GM19238 (cell line): ENCODE data around the gene ADGRL2.

ENCODE experiments used
- DNase-seq: peaks from one replicate; pipeline ENCODE4 v3.0.0; 2011; ENCODE audit warnings: low spot score; ENCODE audit not compliant: insufficient read length

ADGRL2 gene

DNA sequence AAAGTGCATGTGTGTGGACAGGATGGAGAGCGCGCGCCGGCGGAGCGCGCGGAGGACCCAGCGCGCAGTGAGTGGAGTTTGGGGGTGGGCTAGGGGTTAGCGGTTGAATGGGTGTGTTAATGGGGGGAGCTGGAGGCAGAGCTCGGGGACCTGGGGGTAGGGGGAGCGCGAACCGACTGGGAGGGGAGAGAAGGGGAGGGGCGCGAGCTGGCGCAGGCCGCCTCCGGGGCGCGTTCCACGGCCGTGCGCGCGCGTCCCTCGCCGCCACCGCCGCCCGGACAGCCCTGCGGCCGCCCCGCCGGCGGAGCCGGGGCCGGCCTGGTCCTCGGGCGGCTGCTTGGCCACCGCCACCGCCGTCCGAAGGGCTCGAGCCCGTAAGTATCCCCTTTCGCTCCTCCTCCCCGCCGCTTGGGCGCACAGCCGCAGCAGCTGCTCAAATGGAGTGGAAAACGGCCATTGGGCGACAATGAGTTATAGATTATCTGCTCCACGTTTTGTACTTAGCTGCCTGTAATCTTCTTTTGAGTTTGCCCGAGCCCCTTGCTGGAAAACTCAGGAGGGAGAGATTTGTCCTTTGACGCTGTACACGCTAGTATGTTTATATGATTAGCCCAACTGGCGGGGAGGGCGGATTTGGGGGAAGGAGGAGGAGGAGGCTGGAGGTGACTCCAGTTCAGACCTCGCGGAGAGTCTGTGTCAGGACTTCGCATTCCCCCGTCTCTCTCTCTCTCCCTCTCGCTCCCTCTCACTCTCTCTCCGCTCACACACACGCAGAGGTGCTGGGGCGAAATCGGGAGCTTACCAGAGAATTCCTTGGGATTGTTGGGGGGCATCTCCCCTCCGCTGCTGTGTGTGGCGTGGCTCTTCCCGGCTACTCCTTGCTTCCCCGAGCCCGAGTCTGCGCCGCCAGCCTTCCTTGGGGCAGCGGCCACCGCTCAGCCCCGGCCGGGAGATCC lies at the start of gene ADGRL2:
Gene ADGRL2, plus strand, starts transcription at position 240 of the 956 bp plus-strand sequence. CDS start 36,051 bp downstream, outside the sequence.
- peak; percentile 2 for DNase-seq

- no peak for DNase-seq
Measured at GRCh38 chr1:81752840-81753239, 47.9 kb upstream of the ADGRL2 start.

GRCh38 chr1:81754424-81754823 lies 46.3 kb upstream of the ADGRL2 start:
- no peak for DNase-seq

GRCh38 chr1:81756872-81757271 lies 43.9 kb upstream of the ADGRL2 start:
- DNase-seq = no peak

- DNase-seq = no peak
Measured at GRCh38 chr1:81757398-81758020, 43.2 kb upstream of the ADGRL2 start.

DNA sequence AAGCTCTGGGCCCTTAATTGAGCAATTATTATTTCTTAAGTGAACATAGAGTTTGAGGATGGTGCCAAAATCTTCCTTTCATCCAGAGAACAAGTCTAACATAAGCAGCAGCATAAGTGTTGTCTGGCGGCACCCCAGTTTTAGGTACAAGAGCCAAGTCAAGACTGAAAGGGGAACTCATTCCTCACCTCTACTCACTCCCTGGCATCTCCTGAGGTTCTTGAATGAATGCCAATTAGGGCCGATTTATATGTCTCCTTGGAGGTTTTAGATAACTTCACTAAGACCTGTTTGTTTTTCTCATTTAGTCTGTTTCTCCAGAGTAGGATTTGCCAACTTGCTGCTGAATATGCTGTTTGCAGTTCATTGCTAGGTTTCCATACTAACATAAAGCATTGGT lies 42.6 kb upstream of the ADGRL2 start:
- no peak for DNase-seq

GRCh38 chr1:81760477-81761097 lies 40.1 kb upstream of the ADGRL2 start:
- no peak for DNase-seq

- no peak for DNase-seq
Measured at GRCh38 chr1:81775510-81775909, 25.2 kb upstream of the ADGRL2 start.

DNA sequence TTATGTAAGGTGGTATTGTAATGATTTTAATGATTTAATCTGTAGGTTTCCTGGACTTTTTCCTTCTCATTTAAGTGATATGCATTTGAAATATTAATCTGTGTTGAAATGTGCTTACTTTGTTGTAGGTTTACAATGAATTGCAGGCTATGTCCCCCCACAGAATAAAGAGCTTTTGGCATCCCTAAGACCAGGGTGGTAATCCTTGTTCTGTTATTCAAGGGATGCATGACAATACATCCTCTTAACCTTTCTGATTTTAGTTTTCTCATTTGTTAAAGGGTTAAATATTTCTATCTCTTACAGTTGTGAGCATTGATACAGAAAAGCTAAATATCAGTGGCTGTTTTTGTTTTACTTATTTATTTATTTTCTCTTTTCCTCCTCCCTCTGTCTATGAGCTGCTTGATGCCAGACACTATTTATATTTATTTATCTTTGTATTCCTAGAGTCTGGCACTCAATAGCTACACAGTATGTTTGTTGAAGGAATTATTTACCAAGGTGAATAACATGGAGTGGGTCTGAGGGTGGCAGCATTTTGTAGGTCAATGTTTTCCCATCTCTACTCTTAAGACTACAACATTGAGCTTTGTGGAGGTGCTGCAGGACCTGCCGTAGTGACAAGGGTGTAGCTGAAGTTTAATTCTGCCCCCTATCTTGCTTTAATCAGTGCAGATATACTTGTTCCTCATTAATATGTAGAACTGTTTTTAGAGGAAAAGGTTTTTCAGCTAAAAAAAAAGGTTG lies 19.9 kb upstream of the ADGRL2 start:
- no peak for DNase-seq

GRCh38 chr1:81781749-81782148 lies 19.0 kb upstream of the ADGRL2 start:
- DNase-seq = no peak

DNA sequence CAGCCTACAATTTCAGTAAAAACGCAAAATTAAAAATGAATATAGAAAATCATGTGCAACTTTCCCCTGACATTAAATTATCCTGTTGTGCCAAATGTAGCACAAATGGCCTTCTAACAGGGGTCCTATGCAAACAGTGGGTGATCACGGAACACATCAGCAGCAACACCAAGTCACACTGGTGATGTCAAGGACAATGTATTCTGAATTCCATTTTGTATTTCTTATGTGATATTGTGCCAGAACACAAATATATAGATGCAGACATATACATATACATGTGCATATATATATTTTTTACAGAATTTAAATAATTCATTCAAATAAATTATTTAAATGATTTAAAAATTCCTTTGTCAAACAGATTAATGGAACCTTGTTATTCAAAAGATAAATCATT lies 8.6 kb upstream of the ADGRL2 start:
- DNase-seq = no peak

DNA sequence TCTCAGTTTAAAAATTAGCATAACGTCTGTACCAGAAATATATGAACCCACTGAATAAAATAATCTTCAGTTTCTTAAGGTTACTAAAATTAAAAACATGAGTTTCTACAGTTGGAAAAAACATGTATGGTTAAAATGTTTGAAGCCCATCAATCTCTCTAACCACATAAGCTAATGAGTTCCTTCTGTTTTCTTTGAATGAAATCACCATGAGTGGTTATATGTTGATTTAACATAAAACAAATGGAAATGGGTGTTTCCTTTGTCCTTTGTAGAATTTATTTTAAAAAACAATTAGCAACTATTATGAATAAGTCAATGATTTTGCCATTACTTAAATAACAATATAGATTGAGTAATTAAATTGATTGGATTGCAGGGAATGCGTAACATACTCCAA lies 3.0 kb upstream of the ADGRL2 start:
- no peak for DNase-seq

DNA sequence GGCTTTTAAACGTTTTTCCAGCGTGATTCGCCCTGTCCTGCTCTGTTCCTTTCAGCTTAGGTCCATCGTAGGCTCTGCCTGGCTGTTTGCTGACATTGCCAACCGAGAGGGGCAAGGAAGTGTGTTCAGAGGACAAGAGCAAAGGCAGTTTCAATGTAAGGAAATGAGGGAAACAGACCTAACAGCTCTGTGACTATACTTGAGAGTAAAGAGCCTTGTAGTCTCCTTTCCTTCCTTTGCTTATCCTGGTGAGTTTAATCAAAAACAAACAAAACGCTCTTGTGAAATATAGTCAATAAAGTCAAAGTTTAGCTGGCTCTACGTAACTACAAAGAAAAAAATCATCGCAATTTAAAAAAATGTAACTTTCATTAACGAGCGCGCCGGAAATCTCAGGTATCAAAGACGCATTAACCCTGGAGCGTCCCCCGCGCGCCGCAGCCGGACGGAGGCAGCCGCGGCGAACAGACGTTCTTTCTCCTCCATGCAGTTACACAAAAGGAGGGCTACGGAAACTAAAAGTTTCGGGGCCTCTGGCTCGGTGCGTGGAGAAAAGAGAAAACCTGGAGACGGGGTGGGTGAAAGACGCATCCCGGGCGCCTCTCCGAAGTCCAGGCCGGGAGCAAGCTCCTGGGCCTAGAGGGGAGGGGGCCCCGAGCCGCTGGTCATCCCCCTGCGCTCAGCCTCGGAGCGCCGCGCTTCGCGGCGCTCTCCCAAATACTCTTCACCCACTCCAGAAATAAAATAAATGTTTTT lies 617 bp upstream of the ADGRL2 start:
- DNase-seq = no peak

GRCh38 chr1:81801651-81802456 lies 1.1 kb downstream of the ADGRL2 start:
- DNase-seq = peak; percentile 1

- DNase-seq = no peak
Measured at GRCh38 chr1:81802457-81802706, 1.6 kb downstream of the ADGRL2 start.

- DNase-seq = no peak
Measured at GRCh38 chr1:81802707-81803430, 2.1 kb downstream of the ADGRL2 start.

DNA sequence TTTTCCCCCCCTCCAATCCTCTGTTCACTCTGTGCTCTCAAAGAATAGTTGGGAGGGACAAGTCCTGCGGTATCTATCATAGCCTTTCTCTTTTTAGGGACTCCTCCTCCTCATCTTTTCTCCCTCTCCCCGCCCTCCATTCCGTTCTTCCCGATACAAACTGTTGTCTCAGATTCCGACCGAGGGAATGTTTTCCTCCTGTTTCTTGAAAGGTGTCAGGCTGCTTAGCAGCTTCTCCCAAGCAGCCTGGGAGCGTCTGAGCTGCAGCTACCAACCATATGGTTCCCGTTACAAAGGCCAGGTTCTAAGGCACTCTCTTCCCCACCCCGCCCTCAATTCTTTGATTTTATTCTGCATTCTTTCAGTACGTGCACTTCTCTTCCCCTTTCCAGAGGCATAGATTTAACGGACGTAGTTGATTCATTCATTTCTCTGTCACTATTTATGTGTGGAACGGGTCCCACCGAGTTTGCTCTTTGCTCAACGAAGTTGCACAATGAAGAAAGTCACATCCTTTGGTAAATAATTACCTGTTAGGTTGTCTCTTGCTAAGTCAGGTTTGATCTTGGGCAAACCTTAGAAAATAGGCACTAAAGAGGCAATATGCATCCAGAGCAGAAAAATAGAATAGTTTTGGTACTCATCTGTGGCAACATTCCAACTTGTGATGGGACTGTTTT lies 2.8 kb downstream of the ADGRL2 start:
- DNase-seq = no peak

GRCh38 chr1:81804312-81804711 lies 3.6 kb downstream of the ADGRL2 start:
- no peak for DNase-seq
